Epithelial cell of proximal tubule (primary cell): ENCODE results near the gene RNF112. TPM values are rescaled to one million over a fixed set of nuclear protein-coding genes. Genes with fewer than 3 reads are reported as not detected.

Source experiments
- DNase-seq: peaks from one replicate; pipeline ENCODE4 v3.0.0-alpha.2; 2011; ENCODE audit warnings: low read depth
- H3K4me3 ChIP-seq: 2 replicates; pipeline ENCODE4 v1.5.1; 2011; ENCODE audit warnings: low read depth, mild to moderate bottlenecking, low read length
- CTCF ChIP-seq: conservative IDR thresholded peaks from 2 replicates; pipeline ENCODE4 v1.5.1; 2012; ENCODE audit warnings: low read depth, mild to moderate bottlenecking, low read length
- total RNA-seq: library from RNA; depleted of rRNA; stranded (reverse); fragments of >200 nt; gene quantifications from 2 replicates; pipeline ENCODE4 v1.2.3, GENCODE V29; 2015

RNF112 gene
- total RNA-seq, 1 donor from 2014 or later, result 0.06 TPM

- TF ChIP-seq CTCF, result no peak
- H3K4me3 ChIP-seq, result no peak overlapping the region
- DNase-seq, result no peak
Measured at GRCh38 chr17:19369846-19370492, 41.1 kb upstream of the RNF112 start.

GRCh38 chr17:19370493-19370960, 40.5 kb upstream of the RNF112 start:
- no peak overlapping the region for H3K4me3 ChIP-seq
- DNase-seq, result no peak
- no peak for TF ChIP-seq CTCF

GRCh38 chr17:19371259-19372010, 39.6 kb upstream of the RNF112 start:
- DNase-seq, result no peak
- H3K4me3 ChIP-seq, result no peak overlapping the region
- TF ChIP-seq CTCF, result no peak

- no peak for DNase-seq
- H3K4me3 ChIP-seq, result no peak overlapping the region
- no peak for TF ChIP-seq CTCF
Measured at GRCh38 chr17:19372011-19372370, 39.0 kb upstream of the RNF112 start.

- no peak overlapping the region for H3K4me3 ChIP-seq
- DNase-seq, result no peak
- no peak for TF ChIP-seq CTCF
Measured at GRCh38 chr17:19372439-19372838, 38.6 kb upstream of the RNF112 start.

- H3K4me3 ChIP-seq, result no peak overlapping the region
- TF ChIP-seq CTCF, result no peak
- no peak for DNase-seq
Measured at GRCh38 chr17:19372866-19373504, 38.0 kb upstream of the RNF112 start.
